AG04449 (cell line): ENCODE measurements around the gene FAM3B.
"Not testable (repeated sequence)": the region's sequence is repeated elsewhere in the genome, so short reads cannot be mapped to it uniquely, and the experiment has no call there.

Experiments used
- CTCF ChIA-PET: fragments of 350-600 bp; formaldehyde crosslinking; extraction: SDS; loops from one replicate; lab custom pipeline; 2021; ENCODE audit warnings: antibody characterized with exemption; lab: Yijun Ruan, JAX
- POLR2A ChIA-PET: fragments of 400-600, 350-600 bp; formaldehyde crosslinking; extraction: SDS; loops from one replicate; lab custom pipeline; 2020; ENCODE audit warnings: antibody characterized with exemption, inconsistent platforms; lab: Yijun Ruan, JAX
- DNase-seq: peaks from one replicate; pipeline ENCODE4 v3.0.0-alpha.2; 2010; ENCODE audit warnings: low read depth, low spot score
- H3K4me3 ChIP-seq: 2 replicates; pipeline ENCODE4 v1.5.1; 2011; ENCODE audit warnings: low read depth, mild to moderate bottlenecking, control low read depth, low read length
- TF ChIP-seq, protein P1 (sequence below): IDR thresholded peaks from one replicate; pipeline ENCODE4 v1.5.1; 2011; ENCODE audit warnings: mild to moderate bottlenecking, moderate library complexity, low read length, control low read depth, inconsistent platforms; ENCODE audit not compliant: insufficient read depth; ENCODE audit errors: missing control alignments

The FAM3B gene

GRCh38 chr21:41295721-41296254 lies 20.8 kb upstream of the FAM3B start:
- POLR2A ChIA-PET = no interaction called here
- no peak overlapping the region for H3K4me3 ChIP-seq
- no peak for DNase-seq
- TF ChIP-seq, protein P1, sequence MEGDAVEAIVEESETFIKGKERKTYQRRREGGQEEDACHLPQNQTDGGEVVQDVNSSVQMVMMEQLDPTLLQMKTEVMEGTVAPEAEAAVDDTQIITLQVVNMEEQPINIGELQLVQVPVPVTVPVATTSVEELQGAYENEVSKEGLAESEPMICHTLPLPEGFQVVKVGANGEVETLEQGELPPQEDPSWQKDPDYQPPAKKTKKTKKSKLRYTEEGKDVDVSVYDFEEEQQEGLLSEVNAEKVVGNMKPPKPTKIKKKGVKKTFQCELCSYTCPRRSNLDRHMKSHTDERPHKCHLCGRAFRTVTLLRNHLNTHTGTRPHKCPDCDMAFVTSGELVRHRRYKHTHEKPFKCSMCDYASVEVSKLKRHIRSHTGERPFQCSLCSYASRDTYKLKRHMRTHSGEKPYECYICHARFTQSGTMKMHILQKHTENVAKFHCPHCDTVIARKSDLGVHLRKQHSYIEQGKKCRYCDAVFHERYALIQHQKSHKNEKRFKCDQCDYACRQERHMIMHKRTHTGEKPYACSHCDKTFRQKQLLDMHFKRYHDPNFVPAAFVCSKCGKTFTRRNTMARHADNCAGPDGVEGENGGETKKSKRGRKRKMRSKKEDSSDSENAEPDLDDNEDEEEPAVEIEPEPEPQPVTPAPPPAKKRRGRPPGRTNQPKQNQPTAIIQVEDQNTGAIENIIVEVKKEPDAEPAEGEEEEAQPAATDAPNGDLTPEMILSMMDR = no peak
- CTCF ChIA-PET = interaction anchor here (2.9 kb wide), 1 partner anchor 13 kb away, joined by 21 read pairs; no protein-coding TSS in a partner anchor

- POLR2A ChIA-PET = no interaction called here
- no peak for DNase-seq
- TF ChIP-seq, protein P1 = no peak
- no peak overlapping the region for H3K4me3 ChIP-seq
- CTCF ChIA-PET = no interaction called here
These were observed 13.6 kb upstream of the FAM3B start for GRCh38 chr21:41302976-41303375.

GRCh38 chr21:41304068-41304720 lies 12.4 kb upstream of the FAM3B start:
- TF ChIP-seq, protein P1 = no peak
- ChIA-PET POLR2A (no interaction called here), CTCF (no interaction called here)
- DNase-seq = no peak
- no peak overlapping the region for H3K4me3 ChIP-seq

DNA sequence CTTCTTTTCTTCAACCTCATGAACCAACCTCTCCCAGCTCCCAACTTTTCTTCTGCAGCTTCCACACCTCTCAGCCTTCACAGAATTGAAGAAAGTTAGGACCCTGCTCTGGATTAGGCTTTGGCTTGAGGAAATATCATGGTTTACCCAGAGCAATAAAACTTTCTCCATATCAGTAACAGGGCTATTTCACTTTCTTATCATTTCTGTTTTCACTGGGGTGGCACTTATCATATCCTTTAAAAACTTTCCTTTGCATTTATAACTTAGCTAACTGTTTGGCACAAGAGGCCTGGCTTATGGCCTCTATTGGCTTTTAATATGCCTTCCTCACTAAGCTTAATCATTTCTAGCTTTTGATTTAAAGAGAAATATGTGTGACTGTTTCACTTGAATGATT lies 9.4 kb upstream of the FAM3B start:
- DNase-seq = no peak
- POLR2A ChIA-PET = no interaction called here
- H3K4me3 ChIP-seq = no peak overlapping the region
- TF ChIP-seq, protein P1 = no peak
- CTCF ChIA-PET = interaction anchor here (1.0 kb wide), 1 partner anchor 24 kb away, joined by 4 read pairs; no protein-coding TSS in a partner anchor

GRCh38 chr21:41313285-41314164 lies 3.1 kb upstream of the FAM3B start:
- POLR2A ChIA-PET, CTCF ChIA-PET, H3K4me3 ChIP-seq, DNase-seq: not testable (repeated sequence)

DNA sequence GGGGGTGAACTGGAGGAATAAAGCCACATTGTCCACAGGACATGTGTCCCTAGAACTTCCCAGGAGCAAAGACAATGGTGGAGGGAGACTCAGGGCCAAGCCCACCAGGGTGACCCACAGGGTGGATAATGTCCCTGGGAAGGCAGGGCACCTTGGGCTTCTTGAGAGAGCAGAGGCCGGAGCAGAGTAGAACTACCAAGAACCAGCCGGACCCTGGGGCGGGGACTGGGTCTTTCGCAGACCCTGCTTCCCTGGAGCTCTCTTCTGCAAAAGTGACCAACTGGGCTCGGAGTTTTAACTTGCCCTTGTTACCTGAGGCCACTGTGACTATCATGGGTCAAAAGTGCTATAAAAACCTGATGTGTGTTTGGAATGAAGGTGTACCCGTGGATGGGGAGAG lies 875 bp upstream of the FAM3B start:
- POLR2A ChIA-PET = no interaction called here
- no peak overlapping the region for H3K4me3 ChIP-seq
- CTCF ChIA-PET = no interaction called here
- no peak for DNase-seq
- TF ChIP-seq, protein P1 = no peak
